ENCODE measurements around the gene ANAPC10.

The ANAPC10 gene

GRCh38 chr4:145071560-145071959 is 26.4 kb downstream of the ANAPC10 start:
- DNase-seq (ENCODE audit: low read depth in 2 of 2): no peak

- DNase-seq (ENCODE audit: low read depth in 2 of 2): no peak
Measured at GRCh38 chr4:145069361-145069760, 28.6 kb downstream of the ANAPC10 start.

GRCh38 chr4:145066063-145066501 is 31.9 kb downstream of the ANAPC10 start:
- DNase-seq (ENCODE audit: low read depth in 2 of 2): no peak

- no peak for DNase-seq (ENCODE audit: low read depth in 2 of 2)
Measured at GRCh38 chr4:145061318-145061920, 36.6 kb downstream of the ANAPC10 start.

GRCh38 chr4:145058256-145058655 is 39.7 kb downstream of the ANAPC10 start:
- DNase-seq (ENCODE audit: low read depth in 2 of 2): no peak

- no peak for DNase-seq (ENCODE audit: low read depth in 2 of 2)
Measured at GRCh38 chr4:145056325-145057130, 41.5 kb downstream of the ANAPC10 start.

GRCh38 chr4:145055533-145056257 is 42.3 kb downstream of the ANAPC10 start:
- DNase-seq (ENCODE audit: low read depth in 2 of 2): no peak

- no peak for DNase-seq (ENCODE audit: low read depth in 2 of 2)
Measured at GRCh38 chr4:145049241-145049640, 48.8 kb downstream of the ANAPC10 start.

- DNase-seq (ENCODE audit: low read depth in 2 of 2): no peak
Measured at GRCh38 chr4:145048817-145049216, 49.2 kb downstream of the ANAPC10 start.

- DNase-seq (ENCODE audit: low read depth in 2 of 2): no peak
Measured at GRCh38 chr4:145047151-145047550, 50.8 kb downstream of the ANAPC10 start.

GRCh38 chr4:145045180-145045579 is 52.8 kb downstream of the ANAPC10 start:
- no peak for DNase-seq (ENCODE audit: low read depth in 2 of 2)

GRCh38 chr4:145044341-145044740 is 53.7 kb downstream of the ANAPC10 start:
- no peak for DNase-seq (ENCODE audit: low read depth in 2 of 2)

GRCh38 chr4:145043306-145043705 is 54.7 kb downstream of the ANAPC10 start:
- DNase-seq (ENCODE audit: low read depth in 2 of 2): no peak

- no peak for DNase-seq (ENCODE audit: low read depth in 2 of 2)
Measured at GRCh38 chr4:145042601-145043285, 55.3 kb downstream of the ANAPC10 start.

GRCh38 chr4:145041378-145041777 is 56.6 kb downstream of the ANAPC10 start:
- DNase-seq (ENCODE audit: low read depth in 2 of 2): no peak

GRCh38 chr4:145035494-145036136 is 62.4 kb downstream of the ANAPC10 start:
- DNase-seq (ENCODE audit: low read depth in 2 of 2): no peak

- no peak for DNase-seq (ENCODE audit: low read depth in 2 of 2)
Measured at GRCh38 chr4:145034727-145035211, 63.2 kb downstream of the ANAPC10 start.

GRCh38 chr4:145019346-145019745 is 78.7 kb downstream of the ANAPC10 start:
- DNase-seq (ENCODE audit: low read depth in 2 of 2): no peak

- no peak for DNase-seq (ENCODE audit: low read depth in 2 of 2)
Measured at GRCh38 chr4:145014365-145014764, 83.6 kb downstream of the ANAPC10 start.

- DNase-seq (ENCODE audit: low read depth in 2 of 2): no peak
Measured at GRCh38 chr4:145012841-145013240, 85.2 kb downstream of the ANAPC10 start.

- no peak for DNase-seq (ENCODE audit: low read depth in 2 of 2)
Measured at GRCh38 chr4:145011636-145012035, 86.4 kb downstream of the ANAPC10 start.
